Keratinocyte (primary cell): ENCODE measurements around the gene CTDSPL. TPM values are rescaled to one million over a fixed set of nuclear protein-coding genes. Genes with fewer than 3 reads are reported as not detected.
A peak's percentile ranks its signal among the peaks of the same experiment; 100 is the strongest.

Source experiments
- DNase-seq: peaks from one replicate; pipeline ENCODE4 v3.0.0-alpha.2; 2011; ENCODE audit warnings: low read depth, missing footprints, low spot score
- FAIRE-seq: peaks from 2 replicates; lab custom pipeline; 2011; peaks lifted over from hg19 to GRCh38; lab: Jason Lieb, UNC
- H2AFZ ChIP-seq: 2 replicates; pipeline ENCODE4 v1.6.0; 2012; ENCODE audit warnings: low read length, control low read depth, inconsistent platforms; ENCODE audit not compliant: control insufficient read depth
- H3K27ac ChIP-seq: 2 replicates; pipeline ENCODE4 v1.5.1; 2011; ENCODE audit warnings: low read length; ENCODE audit not compliant: control insufficient read depth, insufficient read depth
- H3K27me3 ChIP-seq: 3 replicates; pipeline ENCODE4 v1.6.0; 2011; ENCODE audit warnings: low read length; ENCODE audit not compliant: control insufficient read depth, insufficient read depth; ENCODE audit errors: extremely low read depth
- H3K36me3 ChIP-seq, 2 experiments: 2 replicates in 1 of 2; 3 replicates in 1 of 2; pipeline ENCODE4 v1.5.1; 2011; ENCODE audit warnings: low read length in 2 of 2, mild to moderate bottlenecking in 1 of 2; ENCODE audit not compliant: control insufficient read depth in 2 of 2, insufficient read depth in 2 of 2; ENCODE audit errors: extremely low read depth in 1 of 2
- H3K4me1 ChIP-seq: 3 replicates; pipeline ENCODE4 v1.5.1; 2011; ENCODE audit warnings: low read length; ENCODE audit not compliant: control insufficient read depth, insufficient read depth; ENCODE audit errors: extremely low read depth
- H3K4me2 ChIP-seq: 3 replicates; pipeline ENCODE4 v1.6.0; 2011; ENCODE audit warnings: low read depth, low read length; ENCODE audit not compliant: control insufficient read depth, insufficient read depth; ENCODE audit errors: extremely low read depth
- H3K4me3 ChIP-seq, 3 experiments: fragments of 200-600 bp in 1 of 3; sonication (generic) in 1 of 3; 2 replicates in 2 of 3; 3 replicates in 1 of 3; pipeline ENCODE4 v1.5.1; 2011 to 2016; ENCODE audit warnings: low read length in 3 of 3, mild to moderate bottlenecking in 3 of 3, control low read depth in 2 of 3, inconsistent platforms in 1 of 3, low read depth in 1 of 3, mixed read lengths in 1 of 3, mixed run types in 1 of 3, moderate library complexity in 1 of 3; ENCODE audit not compliant: control insufficient read depth in 2 of 3, insufficient read depth in 2 of 3; ENCODE audit errors: extremely low read depth in 1 of 3
- H3K79me2 ChIP-seq: 2 replicates; pipeline ENCODE4 v1.6.0; 2012; ENCODE audit warnings: low read length; ENCODE audit not compliant: control insufficient read depth, insufficient read depth
- H3K9ac ChIP-seq: 3 replicates; pipeline ENCODE4 v1.6.0; 2011; ENCODE audit warnings: low read length; ENCODE audit not compliant: control insufficient read depth, insufficient read depth; ENCODE audit errors: extremely low read depth
- H3K9me1 ChIP-seq: 3 replicates; pipeline ENCODE4 v1.6.0; 2011; ENCODE audit warnings: low read length; ENCODE audit not compliant: control insufficient read depth, insufficient read depth; ENCODE audit errors: extremely low read depth
- H3K9me3 ChIP-seq: 2 replicates; pipeline ENCODE4 v1.5.1; 2012; ENCODE audit warnings: low read depth, low read length; ENCODE audit not compliant: control insufficient read depth
- H4K20me1 ChIP-seq: 3 replicates; pipeline ENCODE4 v1.6.0; 2011; ENCODE audit warnings: low read length; ENCODE audit not compliant: control insufficient read depth, insufficient read depth; ENCODE audit errors: extremely low read depth
- EZH2 ChIP-seq: IDR thresholded peaks from one replicate; pipeline ENCODE4 v1.6.1; 2012; ENCODE audit warnings: inconsistent platforms, mild to moderate bottlenecking, low read length, moderate library complexity
- dilution Hi-C: fragments of 300-500 bp; cut with MboI; formaldehyde crosslinking; loops from one replicate; pipeline ENCODE4 v1.7.0; 2020; ENCODE audit warnings: low sequenced_read_pairs; ENCODE audit not compliant: extremely low pct_ligation_motif_present
- polyA plus RNA-seq, 5 experiments: library from polyadenylated mRNA; depleted of rRNA in 3 of 5; stranded (reverse) in 3 of 5; stranded (forward) in 1 of 5; unstranded in 1 of 5; fragments of >200 nt; gene quantifications; 1 replicate in 1 of 5; 2 replicates in 3 of 5; 3 replicates in 1 of 5; pipeline versions ENCODE4 v1.2.1 to v1.2.3, GENCODE V29; 2011 to 2012; ENCODE audit warnings: missing spikeins in 2 of 5, low read depth in 1 of 5, low replicate concordance in 1 of 5
- TF ChIP-seq, protein P1 (sequence below), 3 experiments: IDR thresholded peaks in 1 of 3; conservative IDR thresholded peaks in 1 of 3; optimal IDR thresholded peaks in 1 of 3; 2 replicates in 2 of 3; 3 replicates in 1 of 3; pipeline versions ENCODE3 to v1.5.1; 2011; ENCODE audit warnings: low read length in 3 of 3, mild to moderate bottlenecking in 3 of 3, moderate library complexity in 2 of 3, control low read depth in 1 of 3, inconsistent platforms in 1 of 3; ENCODE audit not compliant: insufficient read depth in 2 of 3; ENCODE audit errors: extremely low read depth in 1 of 3

Gene CTDSPL
- polyA plus RNA-seq, 1 donor (not counting 4 experiments of a cell fraction or from before 2014, with no cell fraction given) = 83.2 TPM

DNA sequence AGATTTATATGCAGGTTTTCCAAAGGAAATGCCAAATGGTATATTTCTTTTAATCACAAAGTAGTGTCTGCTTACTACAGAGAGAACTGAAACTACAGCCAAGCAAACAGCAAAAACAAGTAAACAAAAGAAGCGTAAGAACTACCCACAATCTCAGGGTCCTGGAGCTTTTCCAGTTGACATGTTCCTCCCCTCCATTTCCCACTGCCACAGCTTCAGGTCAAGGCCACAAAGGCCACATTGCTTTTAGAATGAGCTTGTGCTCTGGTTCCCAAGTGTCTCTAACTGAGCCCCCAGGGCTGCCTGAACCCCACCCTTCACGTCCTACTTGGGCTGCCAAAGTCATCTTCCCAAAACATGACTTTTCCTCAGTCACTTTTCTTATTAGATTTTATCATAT lies 24.1 kb downstream of the CTDSPL start:
- Histone ChIP-seq H3K9me1 (peaks cover 2% of the 10 kb centered on the region), H2AFZ (no peak overlapping the region), H3K79me2 (peaks cover 83% of the 10 kb centered on the region), H3K4me1 (peaks cover under 1% of the 10 kb centered on the region), H3K27ac (no peak overlapping the region), H3K4me2 (no peak overlapping the region), H3K36me3 (no peaks in the 10 kb centered on the region), H3K27me3 (no peaks in the 10 kb centered on the region), H3K9me3 (no peaks in the 10 kb centered on the region), H3K4me3 (no peak overlapping the region), H3K9ac (no peak overlapping the region), H4K20me1 (peaks cover 3% of the 10 kb centered on the region)
- DNase-seq (no peak), FAIRE-seq (peak; percentile 26)
- TF ChIP-seq EZH2 = no peak
- TF ChIP-seq, protein P1, sequence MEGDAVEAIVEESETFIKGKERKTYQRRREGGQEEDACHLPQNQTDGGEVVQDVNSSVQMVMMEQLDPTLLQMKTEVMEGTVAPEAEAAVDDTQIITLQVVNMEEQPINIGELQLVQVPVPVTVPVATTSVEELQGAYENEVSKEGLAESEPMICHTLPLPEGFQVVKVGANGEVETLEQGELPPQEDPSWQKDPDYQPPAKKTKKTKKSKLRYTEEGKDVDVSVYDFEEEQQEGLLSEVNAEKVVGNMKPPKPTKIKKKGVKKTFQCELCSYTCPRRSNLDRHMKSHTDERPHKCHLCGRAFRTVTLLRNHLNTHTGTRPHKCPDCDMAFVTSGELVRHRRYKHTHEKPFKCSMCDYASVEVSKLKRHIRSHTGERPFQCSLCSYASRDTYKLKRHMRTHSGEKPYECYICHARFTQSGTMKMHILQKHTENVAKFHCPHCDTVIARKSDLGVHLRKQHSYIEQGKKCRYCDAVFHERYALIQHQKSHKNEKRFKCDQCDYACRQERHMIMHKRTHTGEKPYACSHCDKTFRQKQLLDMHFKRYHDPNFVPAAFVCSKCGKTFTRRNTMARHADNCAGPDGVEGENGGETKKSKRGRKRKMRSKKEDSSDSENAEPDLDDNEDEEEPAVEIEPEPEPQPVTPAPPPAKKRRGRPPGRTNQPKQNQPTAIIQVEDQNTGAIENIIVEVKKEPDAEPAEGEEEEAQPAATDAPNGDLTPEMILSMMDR (optimal IDR thresholded peaks at IDR 0.05 in 1 of 3, IDR thresholded peaks at IDR 0.05 in 1 of 3, conservative IDR thresholded peaks at IDR 0.05 in 1 of 3; ENCODE audit: extremely low read depth in 1 of 3, insufficient read depth in 2 of 3, low read length in 3 of 3) = no peak
- dilution Hi-C loops = no loop called here

DNA sequence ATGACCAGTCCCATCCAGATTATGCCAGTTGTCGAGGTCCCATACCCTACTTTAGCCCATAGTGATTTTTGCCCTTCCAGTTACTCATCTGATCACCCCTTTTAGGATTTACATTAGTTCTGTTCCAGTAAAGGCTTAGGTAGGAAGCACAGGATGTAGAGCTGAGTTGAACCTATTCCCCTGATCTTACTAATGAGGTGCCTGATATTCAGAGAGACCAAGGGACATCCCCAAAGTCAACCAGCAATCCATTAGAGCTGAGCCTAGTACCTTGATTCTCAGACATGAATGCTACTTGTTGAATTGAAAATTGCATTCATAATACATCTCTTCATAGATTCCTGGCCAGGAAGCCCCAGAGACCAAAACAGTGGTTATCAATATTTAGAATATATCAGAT lies 24.7 kb downstream of the CTDSPL start:
- FAIRE-seq (no peak), DNase-seq (no peak)
- H3K4me3 ChIP-seq = no peak overlapping the region
- no peak overlapping the region for H3K9ac ChIP-seq
- H3K36me3 ChIP-seq = no peaks in the 10 kb centered on the region
- no peak overlapping the region for H2AFZ ChIP-seq
- peaks cover 3% of the 10 kb centered on the region for H4K20me1 ChIP-seq
- peaks cover 6% of the 10 kb centered on the region for H3K4me1 ChIP-seq
- H3K27me3 ChIP-seq = no peaks in the 10 kb centered on the region
- dilution Hi-C loops = no loop called here
- no peaks in the 10 kb centered on the region for H3K9me3 ChIP-seq
- H3K4me2 ChIP-seq = no peak overlapping the region
- peaks cover 3% of the 10 kb centered on the region for H3K9me1 ChIP-seq
- peaks cover 83% of the 10 kb centered on the region for H3K79me2 ChIP-seq
- no peak overlapping the region for H3K27ac ChIP-seq
- TF ChIP-seq EZH2 = no peak
- TF ChIP-seq, protein P1 (optimal IDR thresholded peaks at IDR 0.05 in 1 of 3, IDR thresholded peaks at IDR 0.05 in 1 of 3, conservative IDR thresholded peaks at IDR 0.05 in 1 of 3; ENCODE audit: extremely low read depth in 1 of 3, insufficient read depth in 2 of 3, low read length in 3 of 3) = no peak
